ENCODE data around the gene USP37.

USP37 gene

DNA sequence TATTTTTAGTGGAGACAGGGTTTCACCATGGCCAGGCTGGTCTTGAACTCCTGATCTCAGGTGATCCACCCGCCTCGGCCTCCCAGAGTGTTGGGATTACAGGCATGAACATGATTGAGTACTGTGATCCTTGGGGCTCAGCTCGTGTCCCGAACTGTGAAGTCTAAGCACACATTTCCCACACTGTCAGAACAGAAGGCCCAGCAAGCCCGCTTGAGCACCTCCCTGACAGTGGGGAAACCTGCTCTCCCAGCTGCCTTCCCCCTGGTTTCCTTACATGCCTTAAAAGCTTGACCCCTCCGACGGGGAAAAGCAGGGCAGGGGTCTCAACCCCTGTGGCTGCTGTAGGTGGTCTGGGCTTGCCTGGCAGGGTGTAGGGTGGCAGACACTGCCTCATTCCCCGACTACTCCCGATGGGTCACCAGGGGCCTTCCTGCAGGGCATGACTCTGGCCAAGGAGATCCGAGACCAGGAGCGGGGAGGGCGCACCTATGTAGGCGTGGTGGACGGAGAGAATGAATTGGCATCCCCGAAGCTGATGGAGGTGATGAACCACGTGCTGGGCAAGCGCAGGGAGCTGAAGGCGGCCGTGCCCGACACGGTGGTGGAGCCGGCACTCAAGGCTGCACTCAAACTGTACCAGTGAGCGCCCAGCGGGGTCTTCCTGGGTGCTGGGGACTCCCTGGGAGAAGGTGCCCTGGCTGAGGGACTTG lies 139.1 kb downstream of the USP37 start:
- DNase-seq: no peak

GRCh38 chr2:218427741-218428140 lies 140.4 kb downstream of the USP37 start:
- no peak for DNase-seq

DNA sequence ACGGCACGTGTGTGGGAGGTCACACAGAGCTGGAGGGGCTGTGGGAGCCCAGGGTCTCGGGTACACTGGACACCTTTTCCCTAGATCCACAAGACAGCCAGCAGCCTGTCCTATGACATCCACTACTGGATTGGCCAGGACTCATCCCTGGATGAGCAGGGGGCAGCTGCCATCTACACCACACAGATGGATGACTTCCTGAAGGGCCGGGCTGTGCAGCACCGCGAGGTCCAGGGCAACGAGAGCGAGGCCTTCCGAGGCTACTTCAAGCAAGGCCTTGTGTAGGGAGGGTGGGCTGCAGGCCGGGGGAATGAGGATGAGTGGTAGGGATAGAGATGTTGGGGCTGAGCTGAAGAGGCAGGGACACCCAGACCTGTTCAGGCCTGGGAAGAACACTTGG lies 142.6 kb downstream of the USP37 start:
- DNase-seq: no peak

DNA sequence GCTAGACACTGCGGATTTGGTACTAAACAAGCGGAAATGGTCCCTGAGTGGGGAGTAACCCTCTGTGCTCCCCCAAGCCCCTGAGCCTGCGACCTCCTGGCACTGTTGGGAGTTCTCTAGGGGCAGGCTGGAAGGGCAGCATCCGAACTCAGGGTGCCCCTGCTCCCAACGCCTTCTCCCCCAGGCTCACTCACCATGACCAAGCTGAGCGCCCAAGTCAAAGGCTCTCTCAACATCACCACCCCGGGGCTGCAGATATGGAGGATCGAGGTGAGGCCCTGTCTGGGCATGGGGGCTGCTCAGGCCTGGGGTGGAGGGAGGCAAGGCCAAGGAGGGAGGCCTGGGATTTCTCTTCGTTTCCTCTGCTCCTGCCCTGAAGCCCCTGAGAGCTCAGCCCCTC lies 144.6 kb downstream of the USP37 start:
- no peak for DNase-seq

DNA sequence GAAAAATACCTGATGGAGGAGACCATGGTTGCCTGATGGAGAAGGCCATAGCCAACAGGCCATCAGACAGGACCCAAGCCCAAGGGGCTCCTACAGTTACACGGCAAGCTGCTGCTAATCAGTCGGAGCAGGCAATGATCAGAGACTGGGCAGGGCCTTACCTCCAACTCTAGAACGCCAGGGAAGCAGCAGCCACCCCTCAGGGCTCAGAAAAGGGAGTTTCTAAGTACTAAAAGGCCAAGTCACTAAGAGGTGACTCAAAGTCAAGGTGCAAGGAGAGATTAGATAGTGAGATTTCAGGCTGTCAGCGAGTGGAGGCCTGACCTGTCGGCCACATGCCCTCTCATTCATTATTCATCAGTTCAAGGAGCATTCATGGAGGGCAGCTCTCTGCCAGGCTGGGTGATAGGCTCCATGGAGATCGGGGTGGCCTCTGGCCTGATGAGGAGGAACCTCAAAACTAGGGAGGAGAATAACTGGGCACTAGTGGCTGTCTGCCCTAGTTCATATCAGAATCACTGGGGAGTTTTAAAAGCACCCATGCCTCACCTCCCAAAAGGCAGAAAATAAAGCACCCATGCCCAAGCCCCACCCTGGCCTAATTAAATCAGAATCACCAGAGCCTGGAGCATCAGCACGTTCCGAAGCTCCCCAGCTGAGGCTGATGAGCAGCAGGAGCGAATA lies 145.6 kb downstream of the USP37 start:
- no peak for DNase-seq

DNA sequence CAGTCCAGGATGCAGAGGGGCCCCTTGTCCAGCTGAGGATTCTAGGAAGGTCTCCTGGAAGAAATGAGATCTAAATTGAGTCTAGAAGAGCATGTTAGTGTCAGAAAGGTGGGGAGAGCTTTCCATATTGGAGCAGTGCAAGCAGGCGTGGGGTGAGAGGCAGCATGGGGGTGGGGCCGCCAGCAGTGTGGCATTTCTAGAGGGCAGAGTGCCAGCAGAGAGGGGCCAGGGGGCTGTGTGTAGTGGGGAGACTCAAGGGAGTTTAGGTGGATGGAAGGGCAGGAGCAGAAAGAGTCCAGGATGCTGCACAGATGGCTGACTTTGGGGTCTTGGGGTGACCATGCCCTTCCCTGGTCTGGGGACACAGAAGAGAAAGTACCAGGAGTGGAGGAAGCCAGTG lies 147.1 kb downstream of the USP37 start:
- no peak for DNase-seq

DNA sequence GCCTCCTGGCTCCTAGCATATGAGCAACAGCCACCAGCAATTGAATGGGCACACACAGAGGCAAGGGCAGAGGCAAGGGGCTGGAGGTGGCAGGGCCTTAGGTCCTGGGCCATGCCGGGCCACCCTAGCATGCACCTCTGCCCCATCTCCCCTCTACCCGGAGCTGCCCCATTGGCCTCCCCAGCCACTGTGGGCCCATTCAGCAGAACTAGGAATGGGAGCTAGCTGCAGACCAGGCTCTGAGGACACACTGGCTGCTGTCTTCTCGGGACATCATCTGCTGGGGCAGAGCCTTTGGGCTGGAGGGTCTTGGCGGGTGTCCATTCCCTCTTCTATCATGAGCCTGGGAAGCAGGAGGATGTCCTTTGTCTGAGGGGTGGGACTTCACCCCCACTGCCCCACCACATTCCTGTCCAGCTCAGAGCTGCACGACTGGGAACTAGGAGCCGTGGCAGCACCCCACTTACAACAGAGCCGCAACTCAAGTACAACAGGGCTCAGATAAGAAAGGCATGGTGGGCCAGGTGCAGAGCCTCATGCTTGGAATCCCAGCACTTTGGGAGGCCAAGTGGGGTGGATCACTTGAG lies 148.4 kb downstream of the USP37 start:
- DNase-seq: no peak

GRCh38 chr2:218418717-218419458 lies 149.3 kb downstream of the USP37 start, which contains the start of gene VIL1:
Gene VIL1 (plus strand): TSS chr2:218419123. CDS start chr2:218423779, 4,656 bp downstream.
- DNase-seq: no peak

GRCh38 chr2:218418321-218418716 lies 149.8 kb downstream of the USP37 start:
- no peak for DNase-seq

DNA sequence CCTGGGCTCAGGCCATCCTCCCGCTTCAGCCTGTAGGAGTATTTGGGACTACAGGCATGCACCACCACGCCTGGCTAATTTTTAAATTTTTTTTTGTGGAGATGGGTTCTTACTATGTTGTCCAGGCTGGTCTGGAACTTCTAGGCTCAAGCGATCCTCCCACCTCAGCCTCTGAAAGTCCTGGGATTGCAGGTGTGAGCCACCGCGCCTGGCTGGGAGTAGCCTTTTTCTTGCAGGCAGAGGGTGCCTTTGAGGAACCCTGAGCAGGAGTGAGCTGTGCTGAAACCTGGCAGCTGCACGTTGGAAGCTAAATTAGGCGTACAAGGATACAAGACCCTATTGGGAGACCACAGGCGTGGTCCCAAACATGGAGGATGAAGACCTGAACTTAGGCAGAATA lies 160.4 kb downstream of the USP37 start:
- no peak for DNase-seq

DNA sequence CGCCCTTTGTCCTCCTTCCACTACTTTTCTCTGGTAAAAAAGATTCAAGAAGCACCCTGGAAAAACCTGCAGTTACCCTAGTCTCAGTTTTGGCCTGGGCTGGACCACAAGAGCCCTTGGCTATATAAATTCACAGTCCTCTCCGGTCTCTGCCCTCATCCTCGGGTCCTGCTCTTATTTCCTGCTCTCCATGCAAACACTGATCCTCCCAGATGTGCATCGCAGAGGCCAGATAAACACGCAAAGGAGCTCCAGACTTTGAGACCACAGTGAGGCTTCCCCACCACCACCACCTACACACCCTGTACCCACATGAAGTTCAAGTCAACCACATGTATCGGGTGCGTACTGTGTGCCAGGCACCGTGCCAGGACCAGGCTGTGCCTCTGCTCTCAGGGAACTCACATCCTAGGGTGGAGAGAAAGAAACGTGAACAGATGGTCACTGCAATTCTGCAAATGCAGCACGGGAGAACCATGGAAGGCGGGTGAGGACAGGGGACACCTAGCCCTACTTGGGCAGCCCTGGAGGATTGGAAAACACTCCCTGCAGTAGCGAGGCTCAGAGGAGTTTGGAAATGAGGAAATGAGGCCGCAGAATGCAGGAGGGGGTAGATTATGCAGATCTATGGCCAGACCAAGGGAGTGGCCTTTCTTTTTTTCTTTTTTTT lies 161.1 kb downstream of the USP37 start:
- DNase-seq: peak; percentile 77

- peak; percentile 94 for DNase-seq
Observed at GRCh38 chr2:218406209-218406948, 161.8 kb downstream of the USP37 start.

DNA sequence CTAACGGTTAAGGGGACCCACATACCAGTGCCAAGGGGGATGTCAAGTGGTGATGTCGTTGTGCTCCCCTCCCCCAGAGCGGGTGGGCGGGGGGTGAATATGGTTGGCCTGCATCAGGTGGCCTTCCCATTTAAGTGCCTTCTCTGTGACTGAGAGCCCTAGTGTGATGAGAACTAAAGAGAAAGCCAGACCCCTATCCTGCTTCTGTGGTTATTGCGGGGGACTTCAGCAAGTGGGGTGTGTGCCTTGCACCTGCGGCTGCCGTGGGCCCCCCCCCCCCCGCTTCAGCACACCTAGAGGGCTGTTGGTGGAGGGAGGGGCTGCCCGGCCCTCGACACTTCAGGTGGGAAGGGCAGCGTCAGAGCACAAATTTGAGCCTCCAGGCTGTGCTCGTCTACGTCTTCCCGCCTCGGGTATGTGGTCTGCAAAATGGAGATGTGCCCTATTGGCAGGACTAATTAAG lies 162.4 kb downstream of the USP37 start:
- DNase-seq: no peak

DNA sequence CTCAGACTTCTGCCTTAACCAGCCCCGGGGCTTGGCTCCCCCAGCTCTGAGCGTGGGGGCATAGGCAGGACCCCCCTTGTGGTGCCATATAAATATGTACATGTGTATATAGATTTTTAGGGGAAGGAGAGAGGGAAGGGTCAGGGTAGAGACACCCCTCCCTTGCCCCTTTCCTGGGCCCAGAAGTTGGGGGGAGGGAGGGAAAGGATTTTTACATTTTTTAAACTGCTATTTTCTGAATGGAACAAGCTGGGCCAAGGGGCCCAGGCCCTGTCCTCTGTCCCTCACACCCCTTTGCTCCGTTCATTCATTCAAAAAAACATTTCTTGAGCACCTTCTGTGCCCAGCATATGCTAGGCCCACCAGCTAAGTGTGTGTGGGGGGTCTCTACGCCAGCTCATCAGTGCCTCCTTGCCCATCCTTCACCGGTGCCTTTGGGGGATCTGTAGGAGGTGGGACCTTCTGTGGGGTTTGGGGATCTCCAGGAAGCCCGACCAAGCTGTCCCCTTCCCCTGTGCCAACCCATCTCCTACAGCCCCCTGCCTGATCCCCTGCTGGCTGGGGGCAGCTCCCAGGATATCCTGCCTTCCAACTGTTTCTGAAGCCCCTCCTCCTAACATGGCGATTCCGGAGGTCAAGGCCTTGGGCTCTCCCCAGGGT lies 162.9 kb downstream of the USP37 start:
- DNase-seq: no peak

- DNase-seq: no peak
Observed at GRCh38 chr2:218404351-218405085, 163.6 kb downstream of the USP37 start.

DNA sequence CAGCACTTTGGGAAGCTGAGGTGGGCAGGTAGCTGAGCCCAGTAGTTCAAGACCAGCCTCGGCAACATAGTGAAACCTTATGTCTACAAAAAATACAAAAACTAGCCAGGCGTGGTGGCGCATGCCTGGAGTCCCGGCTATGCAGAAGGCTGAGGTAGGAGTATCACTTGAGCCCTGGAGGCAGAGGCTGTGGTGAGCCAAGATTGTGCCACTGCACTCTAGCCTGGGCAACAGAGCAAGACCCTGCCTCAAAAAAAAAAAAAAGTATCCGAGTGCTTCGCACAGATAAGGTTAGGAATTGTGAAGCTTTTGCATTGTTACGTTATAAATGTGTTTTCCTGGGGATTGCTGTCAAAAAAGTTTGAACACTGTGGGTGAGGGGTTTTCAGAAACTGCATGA lies 164.3 kb downstream of the USP37 start:
- DNase-seq: no peak

- DNase-seq: no peak
Observed at GRCh38 chr2:218402911-218403411, 165.2 kb downstream of the USP37 start.

DNA sequence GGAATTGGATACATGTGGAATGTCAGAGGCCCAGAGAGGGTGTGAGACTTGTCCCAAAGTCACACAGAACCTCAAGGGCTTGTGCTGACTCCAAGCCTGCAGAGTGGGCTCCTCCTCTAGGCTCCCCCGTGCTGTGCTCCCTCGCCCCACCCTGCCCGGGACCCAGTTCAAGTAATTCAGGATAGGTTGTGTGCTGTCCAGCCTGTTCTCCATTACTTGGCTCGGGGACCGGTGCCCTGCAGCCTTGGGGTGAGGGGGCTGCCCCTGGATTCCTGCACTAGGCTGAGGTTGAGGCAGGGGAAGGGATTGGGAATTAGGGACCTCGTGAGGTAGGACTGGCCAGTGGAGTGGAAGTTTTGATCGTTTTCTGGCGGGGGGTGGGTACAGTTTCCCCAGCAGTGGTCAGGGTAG lies 165.7 kb downstream of the USP37 start:
- DNase-seq: no peak

- no peak for DNase-seq
Observed at GRCh38 chr2:218401890-218402289, 166.3 kb downstream of the USP37 start.

Measured in CD4-positive, alpha-beta T cell treated with Interleukin-17A for 1 hour (primary cell).